Activated CD4-positive, alpha-beta memory T cell treated with anti-CD3 and anti-CD28 coated beads, Interleukin-2, amount 10 ng/mL, durations not matched to agents 7 days and 5 days (primary cell): ENCODE results near the gene CXADR. TPM values are rescaled to one million over a fixed set of nuclear protein-coding genes. Genes with fewer than 3 reads are reported as not detected.

ENCODE experiments used
- CTCF ChIA-PET: fragments of 350-600 bp; sonication (Branson Sonifier 250); formaldehyde crosslinking; loops from one replicate; lab custom pipeline; 2021; ENCODE audit warnings: antibody characterized with exemption, inconsistent platforms; lab: Charles Lee
- POLR2A ChIA-PET: fragments of 350-600 bp; sonication (Branson Sonifier 250); formaldehyde crosslinking; loops from one replicate; lab custom pipeline; 2021; ENCODE audit warnings: antibody characterized with exemption; lab: Charles Lee
- DNase-seq: peaks from one replicate; pipeline ENCODE4 v3.0.0-alpha.2; 2020
- H3K27ac Mint-ChIP-seq: one replicate; pipeline ENCODE4 v1.8.0; 2021; ENCODE audit warnings: mild to moderate bottlenecking, mixed read lengths
- H3K27me3 Mint-ChIP-seq: one replicate; pipeline ENCODE4 v1.8.0; 2021; ENCODE audit warnings: mixed read lengths
- H3K36me3 Mint-ChIP-seq: one replicate; pipeline ENCODE4 v1.8.0; 2021; ENCODE audit warnings: low read depth, mixed read lengths
- H3K4me1 Mint-ChIP-seq: one replicate; pipeline ENCODE4 v1.8.0; 2021; ENCODE audit warnings: mixed read lengths
- H3K4me3 Mint-ChIP-seq: one replicate; pipeline ENCODE4 v1.8.0; 2021; ENCODE audit warnings: mild to moderate bottlenecking, mixed read lengths
- H3K9me3 Mint-ChIP-seq: one replicate; pipeline ENCODE4 v1.8.0; 2021; ENCODE audit warnings: mixed read lengths
- total RNA-seq, 2 experiments: library from RNA; stranded (reverse); gene quantifications; one replicate each; pipeline ENCODE4 v1.2.3, GENCODE V29; 2021

The CXADR gene
- total RNA-seq, 2 experiments from 2014 or later = 0.55 to 0.65 TPM

- H3K36me3 Mint-ChIP-seq = no peaks in the 10 kb centered on the region
- H3K9me3 Mint-ChIP-seq = no peaks in the 10 kb centered on the region
- no peak overlapping the region for H3K4me3 Mint-ChIP-seq
- H3K27ac Mint-ChIP-seq = no peak overlapping the region
- H3K4me1 Mint-ChIP-seq = no peaks in the 10 kb centered on the region
- ChIA-PET CTCF (interaction anchor here (0.7 kb wide), 1 partner anchor 250 kb away, joined by 3 read pairs; no protein-coding TSS in a partner anchor), POLR2A (no interaction called here)
- DNase-seq = no peak
- H3K27me3 Mint-ChIP-seq = no peaks in the 10 kb centered on the region
Measured at GRCh38 chr21:17636711-17637110, 123.9 kb downstream of the CXADR start.

DNA sequence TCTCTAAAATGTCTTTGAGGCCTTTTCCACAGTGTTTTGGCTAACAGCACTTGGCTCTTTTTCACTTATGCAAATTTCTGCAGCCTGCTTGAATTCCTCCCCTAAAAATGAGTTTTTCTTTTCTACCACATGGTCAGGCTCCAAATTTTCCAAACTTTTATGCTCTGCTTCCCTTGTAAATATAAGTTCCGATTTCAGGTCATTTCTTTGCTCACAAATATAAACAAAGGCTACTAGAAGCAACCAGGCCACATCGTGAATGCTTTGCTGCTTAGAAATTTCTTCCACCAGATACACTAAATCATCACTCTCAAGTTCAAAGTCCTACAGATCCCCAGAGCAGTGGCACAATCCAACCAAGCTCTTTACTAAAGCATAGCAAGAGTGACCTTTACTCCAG is 128.0 kb downstream of the CXADR start:
- Mint-ChIP-seq H3K27me3 (no peaks in the 10 kb centered on the region), H3K4me3 (no peak overlapping the region), H3K27ac (no peak overlapping the region), H3K9me3 (no peaks in the 10 kb centered on the region), H3K36me3 (no peaks in the 10 kb centered on the region), H3K4me1 (no peaks in the 10 kb centered on the region)
- no peak for DNase-seq
- ChIA-PET POLR2A (no interaction called here), CTCF (no interaction called here)

Other genes with a start within 250 kb of the CXADR start
- 10 to 100 TPM; 57.3 to 59.7 TPM for gene BTG3, start 99.9 kb downstream of the CXADR start, total RNA-seq